K562 (cell line): ENCODE data around the gene PPM1H. TPM values are rescaled to one million over a fixed set of nuclear protein-coding genes. Genes with fewer than 3 reads are reported as not detected.

Source experiments
- CBFA2T2 ChIP-seq: fragments of 450-650 bp; conservative IDR thresholded peaks from 2 replicates; pipeline ENCODE4 v1.6.1; 2017; ENCODE audit warnings: mild to moderate bottlenecking
- ETV1 ChIP-seq: fragments of 450-650 bp; conservative IDR thresholded peaks from 2 replicates; pipeline ENCODE4 v1.6.1; 2016; ENCODE audit warnings: missing genetic modification characterization, control low read depth, low read depth, missing compliant biosample characterization
- FIP1L1 ChIP-seq: fragments of 200-400 bp; formaldehyde crosslinking; IDR thresholded peaks from 2 replicates; pipeline ENCODE4 v1.6.1; 2018; ENCODE audit warnings: mild to moderate bottlenecking, low read depth, low read length; ENCODE audit not compliant: poor library complexity, severe bottlenecking
- KDM1A ChIP-seq, 2 experiments: fragments of 450-650 bp; IDR thresholded peaks; 2 replicates each; pipeline ENCODE4 v1.6.1; 2016; ENCODE audit warnings: mild to moderate bottlenecking in 2 of 2
- KLF16 ChIP-seq: IDR thresholded peaks from 2 replicates; pipeline ENCODE4 v1.6.1; 2016; ENCODE audit warnings: antibody characterized with exemption
- MTA1 ChIP-seq: fragments of 450-650 bp; IDR thresholded peaks from 2 replicates; pipeline ENCODE4 v1.6.1; 2017; ENCODE audit warnings: borderline replicate concordance
- RBM15 ChIP-seq: fragments of 200-400 bp; formaldehyde crosslinking; IDR thresholded peaks from 2 replicates; pipeline ENCODE4 v1.6.1; 2018; ENCODE audit warnings: mild to moderate bottlenecking, low read length, moderate library complexity; ENCODE audit not compliant: insufficient read depth
- RCOR1 ChIP-seq, 2 experiments: IDR thresholded peaks; 2 replicates each; pipeline ENCODE4 v1.6.1; 2012; ENCODE audit warnings: low read depth in 2 of 2, low read length in 2 of 2, borderline replicate concordance in 1 of 2, improper control_type of control experiment in 1 of 2
- TRIM28 ChIP-seq: fragments of 450-650 bp; IDR thresholded peaks from 2 replicates; pipeline ENCODE4 v1.6.1; 2017
- ZNF589 ChIP-seq: fragments of 200-800 bp; sonication (Bioruptor generic); IDR thresholded peaks from 2 replicates; pipeline ENCODE4 v1.6.1; 2016; ENCODE audit warnings: low read depth, missing genetic modification characterization, missing compliant biosample characterization
- ZSCAN29 ChIP-seq: fragments of 450-650 bp; IDR thresholded peaks from 2 replicates; pipeline ENCODE4 v1.6.1; 2017
- polyA plus RNA-seq, 8 experiments: library from polyadenylated mRNA; depleted of rRNA in 4 of 8; stranded (reverse) in 5 of 8; unstranded in 3 of 8; fragments of >200 nt; fragmentation: Nextera tagmentation in 2 of 8; fragmentation: Illumina TruSeq in 1 of 8; extraction: Ambion mirVana in 2 of 8; extraction: Trizol in 1 of 8; gene quantifications; 2 replicates each; pipeline versions ENCODE4 v1.2.1 to v1.2.3, GENCODE V29; 2011 to 2014; ENCODE audit warnings: inconsistent platforms in 1 of 8, missing spikeins in 1 of 8
- total RNA-seq, 7 experiments: library from RNA; depleted of rRNA in 6 of 7; stranded (reverse); fragments of >200 nt in 6 of 7; fragmentation: Illumina TruSeq in 2 of 7; extraction: Trizol in 2 of 7; gene quantifications; 2 replicates each; pipeline versions ENCODE4 v1.2.1 to v1.2.3, GENCODE V29; 2011 to 2021; ENCODE audit warnings: low replicate concordance in 1 of 7
- TF ChIP-seq, protein P1 (sequence below): fragments of 450-650 bp; formaldehyde crosslinking; IDR thresholded peaks from 2 replicates; pipeline ENCODE4 v1.4.0; 2022; ENCODE audit warnings: mild to moderate bottlenecking, moderate library complexity
- TF ChIP-seq, protein P2 (sequence below), 2 experiments: fragments of 150-350 bp in 1 of 2; IDR thresholded peaks; 2 replicates each; pipeline ENCODE4 v1.6.1; 2012 to 2016; ENCODE audit warnings: low read depth in 2 of 2, low read length in 2 of 2, mild to moderate bottlenecking in 1 of 2, moderate library complexity in 1 of 2
- TF ChIP-seq, protein P3 (sequence below), 2 experiments: fragments of 450-650 bp; conservative IDR thresholded peaks; 2 replicates each; pipeline ENCODE4 v1.6.1; 2017; ENCODE audit warnings: mild to moderate bottlenecking in 2 of 2, moderate library complexity in 2 of 2

Gene PPM1H
- total and polyA plus RNA-seq, 9 of the 15 experiments (the other 6 are each of a cell fraction or from before 2014, with no cell fraction given), result 5.3 to 29.3 (median 11.3) TPM

DNA sequence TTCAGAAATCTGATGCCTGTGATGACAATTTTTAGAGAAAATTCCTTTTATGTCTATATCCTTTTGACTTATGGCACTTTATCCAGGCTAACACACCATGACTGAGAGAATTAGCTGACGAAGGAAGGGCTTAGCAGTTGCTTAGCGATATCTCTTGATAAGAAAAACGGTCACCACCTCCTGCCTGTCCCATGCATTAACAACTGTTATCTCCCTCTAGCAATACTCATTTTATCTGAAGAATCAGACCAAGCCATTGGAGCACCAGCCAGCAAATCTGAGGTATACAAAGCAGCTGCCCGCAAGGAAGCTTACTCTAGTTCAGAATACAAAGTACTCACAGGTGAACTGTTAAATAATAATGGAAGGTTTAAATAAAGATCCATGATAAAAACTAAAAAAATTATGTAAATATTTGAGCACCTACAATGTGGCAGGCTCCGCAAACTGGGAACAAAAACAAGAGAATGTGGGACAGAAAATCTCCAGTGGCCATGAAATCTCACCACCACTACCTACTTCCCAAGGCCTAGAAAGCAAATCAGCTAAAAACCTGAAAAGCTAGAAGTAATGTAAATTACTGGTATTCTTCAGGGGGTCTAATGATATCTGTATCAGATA lies 24.3 kb downstream of the PPM1H start (continued):
- TF ChIP-seq, protein P1, sequence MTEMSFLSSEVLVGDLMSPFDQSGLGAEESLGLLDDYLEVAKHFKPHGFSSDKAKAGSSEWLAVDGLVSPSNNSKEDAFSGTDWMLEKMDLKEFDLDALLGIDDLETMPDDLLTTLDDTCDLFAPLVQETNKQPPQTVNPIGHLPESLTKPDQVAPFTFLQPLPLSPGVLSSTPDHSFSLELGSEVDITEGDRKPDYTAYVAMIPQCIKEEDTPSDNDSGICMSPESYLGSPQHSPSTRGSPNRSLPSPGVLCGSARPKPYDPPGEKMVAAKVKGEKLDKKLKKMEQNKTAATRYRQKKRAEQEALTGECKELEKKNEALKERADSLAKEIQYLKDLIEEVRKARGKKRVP, result no peak
- TF ChIP-seq KLF16, result peak; percentile 96
- TF ChIP-seq MTA1, result peak; percentile 86; the same call in 1 of the 2 replicates
- peak; percentile 98 for TF ChIP-seq KDM1A (IDR thresholded peaks at IDR 0.05)
- peak; percentile 96 for TF ChIP-seq CBFA2T2
- TF ChIP-seq, protein P2, sequence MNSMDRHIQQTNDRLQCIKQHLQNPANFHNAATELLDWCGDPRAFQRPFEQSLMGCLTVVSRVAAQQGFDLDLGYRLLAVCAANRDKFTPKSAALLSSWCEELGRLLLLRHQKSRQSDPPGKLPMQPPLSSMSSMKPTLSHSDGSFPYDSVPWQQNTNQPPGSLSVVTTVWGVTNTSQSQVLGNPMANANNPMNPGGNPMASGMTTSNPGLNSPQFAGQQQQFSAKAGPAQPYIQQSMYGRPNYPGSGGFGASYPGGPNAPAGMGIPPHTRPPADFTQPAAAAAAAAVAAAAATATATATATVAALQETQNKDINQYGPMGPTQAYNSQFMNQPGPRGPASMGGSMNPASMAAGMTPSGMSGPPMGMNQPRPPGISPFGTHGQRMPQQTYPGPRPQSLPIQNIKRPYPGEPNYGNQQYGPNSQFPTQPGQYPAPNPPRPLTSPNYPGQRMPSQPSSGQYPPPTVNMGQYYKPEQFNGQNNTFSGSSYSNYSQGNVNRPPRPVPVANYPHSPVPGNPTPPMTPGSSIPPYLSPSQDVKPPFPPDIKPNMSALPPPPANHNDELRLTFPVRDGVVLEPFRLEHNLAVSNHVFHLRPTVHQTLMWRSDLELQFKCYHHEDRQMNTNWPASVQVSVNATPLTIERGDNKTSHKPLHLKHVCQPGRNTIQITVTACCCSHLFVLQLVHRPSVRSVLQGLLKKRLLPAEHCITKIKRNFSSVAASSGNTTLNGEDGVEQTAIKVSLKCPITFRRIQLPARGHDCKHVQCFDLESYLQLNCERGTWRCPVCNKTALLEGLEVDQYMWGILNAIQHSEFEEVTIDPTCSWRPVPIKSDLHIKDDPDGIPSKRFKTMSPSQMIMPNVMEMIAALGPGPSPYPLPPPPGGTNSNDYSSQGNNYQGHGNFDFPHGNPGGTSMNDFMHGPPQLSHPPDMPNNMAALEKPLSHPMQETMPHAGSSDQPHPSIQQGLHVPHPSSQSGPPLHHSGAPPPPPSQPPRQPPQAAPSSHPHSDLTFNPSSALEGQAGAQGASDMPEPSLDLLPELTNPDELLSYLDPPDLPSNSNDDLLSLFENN (IDR thresholded peaks at IDR 0.05; ENCODE audit: low read depth in 2 of 2, low read length in 2 of 2), result peak in 1 of 2 experiments; percentile 93; a peak in 2 of 4 replicates
- TF ChIP-seq ZNF589 (CRISPR knock-in tag), result peak; percentile 88
- no peak for TF ChIP-seq TRIM28
- TF ChIP-seq RBM15, result no peak
- no peak for TF ChIP-seq FIP1L1
- TF ChIP-seq, protein P3, sequence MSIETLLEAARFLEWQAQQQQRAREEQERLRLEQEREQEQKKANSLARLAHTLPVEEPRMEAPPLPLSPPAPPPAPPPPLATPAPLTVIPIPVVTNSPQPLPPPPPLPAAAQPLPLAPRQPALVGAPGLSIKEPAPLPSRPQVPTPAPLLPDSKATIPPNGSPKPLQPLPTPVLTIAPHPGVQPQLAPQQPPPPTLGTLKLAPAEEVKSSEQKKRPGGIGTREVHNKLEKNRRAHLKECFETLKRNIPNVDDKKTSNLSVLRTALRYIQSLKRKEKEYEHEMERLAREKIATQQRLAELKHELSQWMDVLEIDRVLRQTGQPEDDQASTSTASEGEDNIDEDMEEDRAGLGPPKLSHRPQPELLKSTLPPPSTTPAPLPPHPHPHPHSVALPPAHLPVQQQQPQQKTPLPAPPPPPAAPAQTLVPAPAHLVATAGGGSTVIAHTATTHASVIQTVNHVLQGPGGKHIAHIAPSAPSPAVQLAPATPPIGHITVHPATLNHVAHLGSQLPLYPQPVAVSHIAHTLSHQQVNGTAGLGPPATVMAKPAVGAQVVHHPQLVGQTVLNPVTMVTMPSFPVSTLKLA (conservative IDR thresholded peaks at IDR 0.05), result peak in 1 of 2 experiments; percentile 71; a peak in 2 of 4 replicates
- no peak for TF ChIP-seq ZSCAN29
- 0 out of 2 replicates have a peak, but pooled peaks have one; percentile 41 for TF ChIP-seq ETV1
- TF ChIP-seq RCOR1 (IDR thresholded peaks at IDR 0.05; ENCODE audit: borderline replicate concordance in 1 of 2, low read depth in 2 of 2, low read length in 2 of 2), result peak; percentile 95 to 99
